HT1080 (cell line): ENCODE measurements around the gene HIGD2A. TPM values are rescaled to one million over a fixed set of nuclear protein-coding genes. Genes with fewer than 3 reads are reported as not detected.
"Not testable (repeated sequence)": the region's sequence is repeated elsewhere in the genome, so short reads cannot be mapped to it uniquely, and the experiment has no call there.

Experiments used
- DNase-seq: peaks from one replicate; pipeline ENCODE4 v3.0.0-alpha.2; 2015; ENCODE audit warnings: low read depth
- total RNA-seq: library from RNA; depleted of rRNA; stranded (reverse); fragments of >200 nt; shearing (Covaris generic); gene quantifications from 2 replicates; pipeline ENCODE4 v1.2.3, GENCODE V29; 2014

The HIGD2A gene
- total RNA-seq, 1 experiment from 2014 or later: 320 TPM

DNA sequence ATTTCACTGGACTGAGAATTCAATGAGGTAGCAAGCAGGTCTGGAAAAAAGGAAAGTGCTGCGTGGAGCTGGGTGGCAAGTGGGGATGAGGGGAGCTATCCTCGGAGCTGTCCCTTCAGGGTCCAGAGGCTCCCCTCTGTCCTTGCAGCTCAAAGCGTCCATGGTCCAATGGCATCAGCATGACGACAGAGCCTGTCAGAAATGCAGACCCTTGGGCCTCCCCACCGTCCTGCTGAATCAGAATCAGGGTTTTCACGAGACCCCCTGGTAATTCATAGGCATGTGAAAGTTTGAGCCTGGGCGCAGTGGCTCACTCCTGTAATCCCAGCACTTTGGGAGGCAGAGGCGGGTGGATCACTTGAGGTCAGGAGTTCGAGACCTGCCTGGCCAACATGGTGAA lies 5.5 kb downstream of the HIGD2A start:
- DNase-seq: no peak

- no peak for DNase-seq
These were observed 6.5 kb downstream of the HIGD2A start for GRCh38 chr5:176394881-176395675.

DNA sequence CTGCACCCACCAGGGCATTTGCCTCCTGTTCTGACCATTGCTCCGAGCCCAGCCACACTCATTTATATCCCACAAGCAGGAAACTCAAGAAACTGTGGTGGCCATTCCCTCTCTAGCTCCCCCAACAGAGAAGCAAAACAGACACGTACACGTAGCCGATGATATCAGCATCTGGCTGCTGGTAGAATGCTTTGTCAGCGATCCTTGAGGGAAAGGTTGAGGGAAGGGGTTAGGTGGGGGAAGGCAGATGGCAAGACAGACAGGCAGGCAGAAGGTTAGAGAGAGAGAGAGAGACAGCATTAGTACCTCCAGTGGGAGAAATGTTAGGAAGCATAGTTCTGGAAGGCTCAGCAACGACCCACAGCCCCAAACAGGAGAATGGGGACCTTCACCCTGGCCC lies 7.8 kb downstream of the HIGD2A start:
- no peak for DNase-seq

DNA sequence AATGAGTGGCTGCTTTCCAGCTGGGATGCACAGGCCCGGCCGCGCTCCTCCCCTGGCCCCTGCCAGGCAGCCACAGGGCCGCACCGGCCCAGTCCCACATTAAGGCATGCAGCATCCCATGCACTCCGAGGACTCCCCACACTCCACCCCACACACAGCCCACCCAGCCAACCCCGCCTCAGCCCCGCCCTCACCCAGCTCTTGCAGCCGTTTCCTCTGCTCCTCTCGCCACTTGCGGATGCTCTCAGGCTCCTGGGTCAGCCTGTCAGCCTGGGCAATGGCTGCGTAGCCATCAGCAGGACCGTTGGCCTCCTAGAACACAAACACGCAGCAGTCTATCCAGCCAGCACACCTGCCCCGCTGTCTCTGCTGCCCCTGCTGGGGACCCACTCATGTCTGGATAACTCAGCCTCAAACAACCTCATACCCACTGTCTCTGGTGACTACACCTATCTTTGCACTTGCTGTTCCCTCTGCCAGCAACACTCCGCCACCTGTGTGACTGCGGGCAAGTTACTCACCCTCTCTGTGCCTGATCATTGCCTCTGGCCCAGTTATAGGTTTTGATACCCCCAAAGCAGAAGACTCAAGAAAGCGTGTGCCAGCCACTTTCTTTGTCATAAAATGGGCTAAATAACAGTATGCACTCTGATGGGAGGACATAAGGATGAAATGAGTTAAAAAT lies 9.3 kb downstream of the HIGD2A start:
- no peak for DNase-seq

GRCh38 chr5:176400382-176401156 lies 12.0 kb downstream of the HIGD2A start:
- DNase-seq: no peak

DNA sequence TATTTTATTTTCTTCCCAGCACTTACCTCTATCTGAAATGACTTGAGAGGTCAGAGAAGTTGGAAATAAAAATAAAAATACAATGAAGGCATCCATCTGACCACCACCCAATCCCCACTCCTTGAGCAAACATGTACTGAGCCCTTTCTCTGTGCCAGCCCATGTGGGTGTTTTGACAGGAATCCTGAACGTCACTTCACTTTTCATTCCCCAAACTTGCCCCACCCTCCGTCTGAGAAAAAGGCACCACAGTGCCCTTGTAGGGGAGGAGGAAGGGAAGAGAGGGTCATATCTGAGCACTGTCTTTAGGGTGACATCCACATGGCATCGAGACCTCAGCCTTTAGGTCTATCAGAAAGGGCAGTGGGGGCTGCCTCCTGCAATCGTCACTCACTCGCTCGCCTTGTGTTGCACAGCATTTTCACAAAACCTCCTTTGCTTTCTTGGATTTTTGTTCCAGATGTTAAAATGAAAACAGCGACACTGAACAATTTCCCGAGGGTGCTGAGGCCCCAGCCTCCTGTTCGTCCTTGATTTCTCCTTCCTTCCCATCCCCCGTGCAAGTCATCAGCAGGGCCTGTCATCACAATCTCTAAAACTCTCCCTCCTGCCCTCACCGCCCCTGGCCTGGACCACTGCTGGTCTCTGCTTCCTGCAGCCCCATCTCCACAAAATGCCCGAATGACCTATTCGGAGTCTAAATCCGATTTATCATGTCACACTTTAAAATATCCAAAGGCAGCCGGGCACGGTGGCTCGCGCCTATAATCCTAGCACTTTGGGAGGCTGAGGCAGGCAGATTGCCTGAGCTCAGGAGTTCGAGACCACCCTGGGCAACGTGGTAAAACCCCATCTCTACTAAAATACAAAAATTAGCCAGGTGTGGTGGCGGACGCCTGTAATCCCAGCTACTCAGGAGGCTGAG lies 13.0 kb downstream of the HIGD2A start:
- DNase-seq: no peak

- no peak for DNase-seq
These were observed 17.3 kb downstream of the HIGD2A start for GRCh38 chr5:176405656-176406435.

GRCh38 chr5:176406436-176407052 lies 18.0 kb downstream of the HIGD2A start:
- DNase-seq: no peak

DNA sequence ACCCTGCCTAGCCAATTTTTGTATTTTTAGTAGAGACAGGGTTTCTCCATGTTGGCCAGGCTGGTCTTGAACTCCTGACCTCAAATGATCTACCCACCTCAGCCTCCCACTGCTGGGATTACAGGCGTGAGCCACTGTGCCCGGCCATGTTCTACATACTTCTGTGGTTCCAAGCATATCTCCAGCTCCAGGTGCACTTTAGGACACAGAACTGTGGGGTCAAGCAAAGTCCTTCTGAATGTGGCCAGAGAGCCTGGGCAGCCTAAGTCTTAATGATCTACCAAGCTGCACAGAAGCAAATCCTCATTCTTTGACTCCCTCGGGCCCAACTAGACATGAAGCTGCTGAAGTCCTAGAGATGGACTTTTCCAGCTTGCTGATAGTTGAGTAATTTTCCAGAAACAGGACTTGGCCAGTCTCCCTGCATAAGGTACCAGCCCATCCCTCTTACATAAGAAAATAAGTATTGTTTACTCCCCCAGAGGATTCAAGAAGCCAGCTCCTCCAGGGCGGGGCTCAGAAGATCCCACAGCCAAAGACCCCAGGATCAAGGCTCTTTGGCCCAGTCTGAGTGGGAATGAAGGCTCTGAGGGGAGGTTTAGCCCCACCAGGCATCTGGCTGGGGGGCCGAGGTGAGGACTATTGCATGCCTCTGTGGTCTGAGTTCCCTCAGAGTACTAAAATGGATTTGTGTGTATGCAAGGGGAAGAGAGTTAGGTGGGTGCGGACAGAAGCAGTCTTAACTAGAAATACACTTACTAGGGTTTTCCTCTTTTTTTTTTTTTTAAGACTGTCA lies 19.1 kb downstream of the HIGD2A start:
- DNase-seq: no peak

- DNase-seq: not testable (repeated sequence)
These were observed 19.7 kb downstream of the HIGD2A start for GRCh38 chr5:176408252-176408573.

DNA sequence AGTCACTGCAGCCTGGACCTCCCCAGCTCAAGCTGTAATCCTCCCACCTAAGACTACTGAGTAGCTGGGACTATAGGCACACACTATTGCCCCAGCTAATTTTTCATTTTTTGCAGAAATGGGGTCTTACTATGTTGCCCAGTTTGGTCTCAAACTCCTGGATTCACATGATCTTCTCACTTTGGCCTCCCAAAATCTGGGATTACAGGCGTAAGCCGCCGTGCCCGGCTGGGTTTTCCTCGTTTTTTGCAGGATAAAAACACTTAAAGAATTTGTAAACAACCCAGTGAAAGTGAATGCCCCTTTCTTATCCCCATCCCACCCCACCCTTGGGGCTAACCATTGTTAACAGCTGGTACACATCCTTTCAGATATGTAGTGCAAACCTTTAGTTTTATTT lies 20.0 kb downstream of the HIGD2A start:
- DNase-seq: no peak

DNA sequence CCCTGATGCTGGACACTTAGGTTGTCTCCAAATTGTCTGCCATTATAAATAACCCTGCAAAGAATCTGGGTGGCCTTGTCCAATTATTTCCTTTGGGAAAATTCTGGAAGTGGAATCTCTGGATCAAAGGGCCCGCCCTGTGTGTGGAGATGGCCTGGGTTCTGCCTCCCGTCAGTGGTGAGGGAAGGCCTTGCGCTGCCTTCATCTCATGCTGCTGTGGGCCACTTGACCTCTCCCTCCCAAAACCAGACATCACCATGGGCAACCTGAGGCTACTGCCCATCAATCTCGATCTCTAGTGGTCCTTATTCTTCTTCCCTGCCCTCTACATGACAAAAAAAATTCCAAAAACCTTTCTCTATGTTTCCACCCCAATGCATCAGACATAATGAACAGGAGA lies 21.2 kb downstream of the HIGD2A start:
- DNase-seq: no peak

DNA sequence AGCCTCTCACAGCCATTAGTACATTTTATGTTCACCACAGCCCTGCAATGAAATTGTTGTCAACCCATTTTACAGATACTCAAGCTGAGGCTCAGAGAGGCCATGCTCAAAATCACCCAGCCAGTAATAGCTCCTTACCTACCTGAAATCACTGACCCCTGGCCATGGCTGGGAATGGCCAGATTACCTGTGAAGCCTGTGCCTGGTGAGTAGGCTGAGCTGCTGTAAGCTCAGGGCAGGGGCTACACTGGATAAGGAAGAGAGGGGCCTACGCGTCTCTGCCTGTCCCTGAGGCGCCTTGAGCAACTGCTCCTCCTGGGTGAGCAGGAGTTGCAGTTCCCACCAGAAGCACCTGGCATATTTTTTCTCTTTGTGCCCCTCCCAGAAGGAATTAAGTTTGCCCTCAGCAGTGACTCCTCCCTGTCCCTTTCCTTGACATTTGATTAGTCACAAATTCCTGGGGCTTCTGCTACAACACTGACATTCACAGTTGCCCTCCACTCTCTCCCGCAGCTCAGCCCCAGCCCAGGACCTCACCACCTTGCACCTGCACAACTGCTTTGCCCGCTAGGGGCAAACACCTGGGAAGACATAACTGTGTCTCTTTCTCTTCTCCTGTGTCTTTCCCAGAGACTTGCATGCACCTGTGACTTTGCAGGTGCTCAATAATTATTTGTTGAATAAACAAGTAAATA lies 22.1 kb downstream of the HIGD2A start:
- DNase-seq: no peak

GRCh38 chr5:176412517-176413254 lies 24.1 kb downstream of the HIGD2A start:
- DNase-seq: no peak

DNA sequence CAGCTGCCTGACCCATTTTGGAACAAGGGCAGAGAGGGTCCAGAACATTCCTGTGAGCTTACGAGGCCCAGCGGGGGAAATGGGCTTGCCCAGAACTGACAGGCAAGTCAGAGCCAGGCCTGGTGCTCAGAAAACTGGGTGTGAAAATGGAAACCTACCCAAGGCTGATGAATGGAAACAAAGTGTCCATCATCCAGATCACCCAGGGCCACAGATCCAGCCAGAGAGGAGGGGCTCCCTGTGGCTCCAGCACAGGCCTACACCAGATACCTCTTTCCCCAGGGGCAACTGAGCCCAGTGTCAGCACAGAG lies 24.7 kb downstream of the HIGD2A start:
- DNase-seq: no peak

- DNase-seq: no peak
These were observed 25.2 kb downstream of the HIGD2A start for GRCh38 chr5:176413709-176414191.

DNA sequence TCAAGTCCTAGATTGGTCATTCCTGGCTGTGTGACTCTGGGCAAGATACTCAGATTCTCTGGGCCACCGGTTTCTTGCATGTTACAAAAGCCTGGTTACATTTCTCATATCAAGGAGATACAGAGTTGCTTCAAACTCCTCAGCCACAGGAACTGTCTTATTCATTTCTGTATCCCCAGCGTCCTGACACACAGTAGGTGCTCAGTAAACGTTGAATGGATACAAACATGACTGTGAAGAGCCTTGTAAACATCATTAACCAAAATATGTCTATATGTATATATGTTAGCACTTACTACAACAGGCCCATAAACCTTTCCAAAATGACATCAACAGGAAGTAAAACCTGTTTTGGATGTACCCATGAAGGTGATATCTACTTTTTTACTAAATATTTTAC lies 26.2 kb downstream of the HIGD2A start:
- no peak for DNase-seq
